VCaP (cell line): Measurements from ENCODE around the gene TMEM114.

ENCODE experiments used
- H3K27ac ChIP-seq: fragments of 450-650 bp; 2 replicates; pipeline ENCODE4 v1.5.1; 2017
- TF ChIP-seq, protein P1 (sequence below): fragments of 450-650 bp; conservative IDR thresholded peaks from 2 replicates; pipeline ENCODE4 v1.5.1; 2017; ENCODE audit warnings: mild to moderate bottlenecking, moderate library complexity

TMEM114 gene

DNA sequence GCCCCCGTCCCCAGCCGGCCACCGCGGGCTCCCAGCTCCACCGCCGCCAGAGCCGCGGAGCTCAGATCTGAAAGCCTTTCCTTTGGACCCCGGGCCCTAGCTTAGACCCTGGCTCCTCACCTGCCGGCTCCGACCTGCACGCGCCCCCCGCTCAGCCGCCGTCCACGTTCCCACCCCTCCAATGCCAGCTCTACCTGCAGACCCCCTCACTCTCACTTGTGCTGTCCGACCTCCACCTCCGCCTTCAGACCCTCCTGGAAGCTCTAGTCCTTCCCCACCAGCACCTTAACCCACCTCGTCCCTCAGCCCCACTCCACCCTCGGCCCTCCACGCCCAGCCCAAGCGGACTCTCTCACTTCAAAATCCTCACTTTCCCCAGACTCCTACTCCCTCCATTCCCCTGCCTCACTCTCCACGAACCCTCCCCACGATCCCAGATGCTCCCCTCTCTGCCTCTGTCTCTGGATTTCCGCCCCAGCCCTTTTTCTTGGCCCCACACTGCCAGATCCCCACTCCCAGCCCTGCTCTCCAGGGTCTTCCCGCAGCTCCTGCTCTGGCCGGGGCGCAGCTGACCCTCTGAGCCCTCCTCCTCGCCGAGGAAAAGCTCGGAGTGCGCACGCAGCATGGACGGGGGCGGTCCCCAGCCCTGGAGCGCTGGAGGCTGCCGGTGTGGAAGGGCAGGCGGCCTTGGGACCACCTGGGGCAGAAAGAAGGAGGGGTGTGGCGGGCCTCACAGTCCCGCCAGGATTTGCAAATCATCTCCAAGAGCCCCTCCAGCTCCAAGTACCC, at the start of gene TMEM114:
TSS of gene TMEM114 (minus strand) at position 612 of the 789 bp plus-strand sequence. CDS start 673 bp downstream, outside the sequence.
- H3K27ac ChIP-seq = no peak within 1 kb of the TSS
- TF ChIP-seq, protein P1, sequence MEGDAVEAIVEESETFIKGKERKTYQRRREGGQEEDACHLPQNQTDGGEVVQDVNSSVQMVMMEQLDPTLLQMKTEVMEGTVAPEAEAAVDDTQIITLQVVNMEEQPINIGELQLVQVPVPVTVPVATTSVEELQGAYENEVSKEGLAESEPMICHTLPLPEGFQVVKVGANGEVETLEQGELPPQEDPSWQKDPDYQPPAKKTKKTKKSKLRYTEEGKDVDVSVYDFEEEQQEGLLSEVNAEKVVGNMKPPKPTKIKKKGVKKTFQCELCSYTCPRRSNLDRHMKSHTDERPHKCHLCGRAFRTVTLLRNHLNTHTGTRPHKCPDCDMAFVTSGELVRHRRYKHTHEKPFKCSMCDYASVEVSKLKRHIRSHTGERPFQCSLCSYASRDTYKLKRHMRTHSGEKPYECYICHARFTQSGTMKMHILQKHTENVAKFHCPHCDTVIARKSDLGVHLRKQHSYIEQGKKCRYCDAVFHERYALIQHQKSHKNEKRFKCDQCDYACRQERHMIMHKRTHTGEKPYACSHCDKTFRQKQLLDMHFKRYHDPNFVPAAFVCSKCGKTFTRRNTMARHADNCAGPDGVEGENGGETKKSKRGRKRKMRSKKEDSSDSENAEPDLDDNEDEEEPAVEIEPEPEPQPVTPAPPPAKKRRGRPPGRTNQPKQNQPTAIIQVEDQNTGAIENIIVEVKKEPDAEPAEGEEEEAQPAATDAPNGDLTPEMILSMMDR = no peak

DNA sequence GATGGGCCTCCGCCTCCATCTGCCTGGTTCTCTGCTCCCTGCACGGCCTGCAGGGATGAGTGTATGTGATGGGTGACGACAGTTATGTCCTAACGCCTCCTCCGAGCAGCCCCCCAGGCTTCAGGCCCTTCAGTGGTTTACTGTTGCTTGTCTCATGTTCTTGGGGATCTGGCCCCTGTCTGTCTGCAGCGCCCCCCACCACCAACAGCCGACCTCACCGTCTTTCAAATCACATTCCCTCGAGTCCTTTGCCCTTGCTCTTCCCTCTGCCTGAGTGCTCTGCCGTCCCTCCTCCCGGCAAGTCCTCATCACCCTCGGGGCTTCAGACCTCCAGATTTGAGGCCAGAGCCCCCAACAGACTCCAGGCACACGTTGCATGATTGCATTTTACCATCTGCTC, 49.4 kb upstream of the TMEM114 start:
- no peak overlapping the region for H3K27ac ChIP-seq
- TF ChIP-seq, protein P1 = no peak

DNA sequence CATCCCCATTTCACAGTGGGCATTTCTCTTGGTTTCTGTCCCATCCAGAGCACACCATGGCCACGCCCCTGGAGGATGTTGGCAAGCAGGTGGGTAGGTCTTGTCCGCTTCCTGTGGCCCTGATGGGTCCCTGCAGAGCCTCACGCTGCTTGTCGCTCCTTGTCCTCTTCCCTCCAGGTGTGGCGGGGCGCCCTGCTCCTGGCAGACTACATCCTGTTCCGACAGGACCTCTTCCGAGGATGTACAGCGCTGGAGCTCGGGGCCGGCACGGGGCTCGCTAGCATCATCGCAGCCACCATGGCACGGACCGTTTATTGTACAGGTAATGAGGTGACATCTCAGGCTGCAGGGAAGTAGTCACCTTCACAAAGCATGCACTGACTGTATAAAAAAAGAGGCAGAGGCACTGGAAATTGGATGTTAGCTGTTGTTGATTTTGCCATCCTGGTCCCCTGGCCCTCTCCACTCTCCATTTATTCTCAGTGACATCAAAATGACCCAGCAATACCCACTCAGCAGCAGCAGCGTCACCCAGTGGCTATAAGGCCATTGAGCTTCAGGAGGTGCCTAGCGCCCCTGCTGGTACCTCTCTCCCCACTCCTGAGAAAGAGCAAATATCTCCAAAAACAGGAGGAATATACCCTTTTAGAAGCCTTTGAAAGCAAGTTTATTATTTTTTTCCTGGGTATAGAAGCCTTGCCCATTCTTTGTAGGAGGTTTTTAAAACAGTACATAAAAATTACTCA, 44.9 kb upstream of the TMEM114 start:
- TF ChIP-seq, protein P1 = peak; percentile 68
- H3K27ac ChIP-seq = no peak overlapping the region

DNA sequence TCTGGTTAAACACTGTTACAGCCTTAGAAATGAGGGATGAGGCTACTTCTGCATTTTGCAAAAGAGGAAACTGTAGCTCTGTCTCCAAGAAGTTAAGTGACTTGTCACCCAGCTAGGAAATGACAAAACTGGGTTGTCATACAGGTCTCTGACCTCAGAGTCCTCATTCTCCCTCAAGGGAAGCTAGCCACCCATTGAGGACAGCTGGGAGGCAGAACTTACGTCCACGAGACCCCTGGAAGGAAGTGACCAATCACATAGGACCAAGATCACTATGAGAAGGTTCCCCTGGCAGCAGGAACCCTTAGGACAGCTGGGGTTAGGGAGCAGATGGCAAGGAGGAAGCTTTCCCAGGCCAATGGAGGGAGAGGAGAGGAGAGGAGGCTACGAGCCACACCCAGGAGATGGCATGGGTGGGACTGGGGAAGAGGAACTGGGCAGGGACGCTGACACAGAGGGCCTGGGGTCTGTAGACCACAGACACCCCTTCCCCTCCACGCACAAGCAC, 42.4 kb upstream of the TMEM114 start:
- no peak overlapping the region for H3K27ac ChIP-seq
- TF ChIP-seq, protein P1 = no peak

DNA sequence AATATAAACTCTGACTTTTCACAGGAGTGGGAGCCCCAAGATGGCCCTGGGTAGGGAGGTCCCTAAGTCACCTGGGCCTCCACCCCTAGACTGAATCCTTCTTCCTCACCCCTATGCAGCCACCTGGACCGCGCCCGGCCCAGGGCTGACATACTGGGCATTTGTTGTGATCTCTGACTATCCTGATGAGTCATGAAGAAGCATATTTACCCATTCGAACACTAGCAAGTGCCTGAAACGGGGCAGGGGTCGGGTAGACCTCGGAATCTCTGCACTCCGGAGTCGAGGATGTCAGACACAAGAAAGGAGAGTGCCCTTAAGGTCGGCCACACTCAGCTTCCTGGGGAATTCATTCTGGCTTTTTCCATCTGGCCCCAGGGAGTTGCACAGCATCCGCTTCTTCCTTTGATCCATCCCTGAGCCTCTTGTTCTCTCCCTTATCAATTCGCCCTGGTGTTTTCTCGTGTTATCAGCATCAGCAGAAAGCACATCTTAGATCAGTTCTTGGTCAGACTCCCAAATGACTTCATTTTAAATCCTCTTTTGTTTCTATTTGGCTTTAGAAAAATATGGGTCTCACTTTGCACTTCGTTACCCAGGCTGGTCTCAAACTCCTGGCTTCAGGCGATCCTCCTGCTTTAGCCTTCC, 41.6 kb upstream of the TMEM114 start:
- H3K27ac ChIP-seq = no peak overlapping the region
- TF ChIP-seq, protein P1 = no peak

DNA sequence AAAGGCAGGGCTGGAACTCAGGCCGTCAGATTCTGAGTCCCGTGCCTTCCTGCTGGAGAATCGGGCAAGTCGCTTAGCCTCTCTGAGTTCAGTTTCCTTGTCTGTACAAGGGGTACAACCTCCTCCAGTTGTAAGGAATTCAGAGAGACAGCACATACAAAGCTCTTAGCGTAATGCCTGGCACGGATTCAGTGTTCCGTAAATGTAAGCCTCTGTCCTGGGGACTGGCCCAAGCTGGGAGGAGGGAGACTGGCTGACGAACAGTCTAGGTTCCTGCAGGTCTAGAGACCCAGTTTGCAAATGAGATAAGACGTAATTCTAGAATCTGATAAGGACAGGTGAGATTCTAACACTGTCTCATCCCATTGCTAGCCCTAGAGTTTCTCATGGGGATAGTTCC, 41.1 kb upstream of the TMEM114 start:
- TF ChIP-seq, protein P1 = no peak

More for the DNA sequence above, 41.1 kb upstream of the TMEM114 start:
- H3K27ac ChIP-seq = no peak overlapping the region
